Cardiac muscle cell (in vitro differentiated cells and primary cell): ENCODE measurements around the gene NINJ2. TPM values are rescaled to one million over a fixed set of nuclear protein-coding genes. Genes with fewer than 3 reads are reported as not detected.

Experiments used
- DNase-seq, 2 donors: peaks; one replicate each; pipeline versions ENCODE4 v3.0.0 to v3.0.0-alpha.2; 2010 to 2017; ENCODE audit warnings: low read depth in 1 of 2, low spot score in 1 of 2
- H3K27ac ChIP-seq: fragments of 200-600 bp; sonication (generic); 2 replicates; pipeline ENCODE4 v1.5.1; 2016
- H3K27me3 ChIP-seq: fragments of 200-600 bp; sonication (generic); 2 replicates; pipeline ENCODE4 v1.6.0; 2016; ENCODE audit warnings: control low read depth
- H3K36me3 ChIP-seq: fragments of 200-600 bp; sonication (generic); 2 replicates; pipeline ENCODE4 v1.5.1; 2016; ENCODE audit warnings: control low read depth
- H3K4me1 ChIP-seq: fragments of 200-600 bp; sonication (generic); 2 replicates; pipeline ENCODE4 v1.8.1; 2017; ENCODE audit warnings: low read depth, mild to moderate bottlenecking, mixed run types
- H3K4me3 ChIP-seq: fragments of 200-600 bp; sonication (generic); 2 replicates; pipeline ENCODE4 v1.5.1; 2016; ENCODE audit warnings: mild to moderate bottlenecking
- H3K9me3 ChIP-seq: fragments of 200-600 bp; sonication (generic); 2 replicates; pipeline ENCODE4 v1.5.1; 2017; ENCODE audit warnings: low read depth, mild to moderate bottlenecking, control low read depth
- polyA plus RNA-seq: library from polyadenylated mRNA; unstranded; fragments of >200 nt; fragmentation: Nextera tagmentation; extraction: Ambion mirVana; gene quantifications from 2 replicates; pipeline ENCODE4 v1.2.1, GENCODE V29; 2016
- total RNA-seq: library from RNA; depleted of rRNA; stranded (reverse); fragments of >200 nt; gene quantifications from 2 replicates; pipeline ENCODE4 v1.2.3, GENCODE V29; 2016
- TF ChIP-seq, protein P1 (sequence below): IDR thresholded peaks from 2 replicates; pipeline ENCODE4 v1.5.1; 2012; ENCODE audit warnings: low read depth, mild to moderate bottlenecking, low read length

The NINJ2 gene
- total and polyA plus RNA-seq, 2 experiments from 2014 or later = 2.3 TPM; not detected in 1

DNA sequence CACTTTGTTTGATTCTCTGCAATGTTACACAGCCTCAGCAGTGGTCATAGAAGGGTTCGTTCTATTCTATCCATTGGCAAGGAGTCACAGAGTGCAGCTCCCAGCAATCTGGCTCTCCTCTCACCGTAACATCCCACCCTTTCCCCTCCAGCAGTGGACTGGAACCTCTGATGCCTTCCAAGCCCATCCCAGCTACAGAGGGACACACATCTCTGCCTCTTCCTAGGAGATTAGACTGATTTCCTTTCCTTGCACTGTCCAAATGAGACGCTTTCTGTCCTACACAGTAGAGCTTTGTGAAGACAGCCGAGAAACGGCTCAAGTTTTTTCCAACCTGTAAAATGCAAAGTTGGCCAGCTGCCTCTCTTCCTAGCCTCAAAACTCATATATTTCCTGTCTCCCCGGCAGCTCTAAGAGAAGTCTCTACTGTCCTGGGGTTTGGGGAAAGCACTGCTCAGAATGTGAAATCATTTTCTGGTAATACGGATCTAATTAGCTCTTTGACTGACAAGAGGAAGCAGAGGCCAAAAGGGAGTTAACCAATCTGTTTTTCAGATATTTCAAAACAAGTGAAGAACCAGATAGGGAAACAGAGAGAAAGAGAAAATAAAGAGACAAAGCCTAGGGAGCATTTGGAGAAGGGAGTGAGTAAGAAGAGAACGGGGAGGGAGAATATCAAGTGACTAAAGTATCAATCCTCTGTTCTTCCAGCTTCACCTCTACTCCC lies 516 bp downstream of the NINJ2 start:
- H3K27me3 ChIP-seq = no peaks in the 10 kb centered on the region
- H3K36me3 ChIP-seq = no peaks in the 10 kb centered on the region
- TF ChIP-seq, protein P1, sequence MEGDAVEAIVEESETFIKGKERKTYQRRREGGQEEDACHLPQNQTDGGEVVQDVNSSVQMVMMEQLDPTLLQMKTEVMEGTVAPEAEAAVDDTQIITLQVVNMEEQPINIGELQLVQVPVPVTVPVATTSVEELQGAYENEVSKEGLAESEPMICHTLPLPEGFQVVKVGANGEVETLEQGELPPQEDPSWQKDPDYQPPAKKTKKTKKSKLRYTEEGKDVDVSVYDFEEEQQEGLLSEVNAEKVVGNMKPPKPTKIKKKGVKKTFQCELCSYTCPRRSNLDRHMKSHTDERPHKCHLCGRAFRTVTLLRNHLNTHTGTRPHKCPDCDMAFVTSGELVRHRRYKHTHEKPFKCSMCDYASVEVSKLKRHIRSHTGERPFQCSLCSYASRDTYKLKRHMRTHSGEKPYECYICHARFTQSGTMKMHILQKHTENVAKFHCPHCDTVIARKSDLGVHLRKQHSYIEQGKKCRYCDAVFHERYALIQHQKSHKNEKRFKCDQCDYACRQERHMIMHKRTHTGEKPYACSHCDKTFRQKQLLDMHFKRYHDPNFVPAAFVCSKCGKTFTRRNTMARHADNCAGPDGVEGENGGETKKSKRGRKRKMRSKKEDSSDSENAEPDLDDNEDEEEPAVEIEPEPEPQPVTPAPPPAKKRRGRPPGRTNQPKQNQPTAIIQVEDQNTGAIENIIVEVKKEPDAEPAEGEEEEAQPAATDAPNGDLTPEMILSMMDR = no peak
- DNase-seq = peak in 1 of 2 donors; percentile 61
- H3K4me1 ChIP-seq = peaks cover 3% of the 10 kb centered on the region
- no peak overlapping the region for H3K27ac ChIP-seq
- H3K4me3 ChIP-seq = no peak overlapping the region
- H3K9me3 ChIP-seq = no peaks in the 10 kb centered on the region

DNA sequence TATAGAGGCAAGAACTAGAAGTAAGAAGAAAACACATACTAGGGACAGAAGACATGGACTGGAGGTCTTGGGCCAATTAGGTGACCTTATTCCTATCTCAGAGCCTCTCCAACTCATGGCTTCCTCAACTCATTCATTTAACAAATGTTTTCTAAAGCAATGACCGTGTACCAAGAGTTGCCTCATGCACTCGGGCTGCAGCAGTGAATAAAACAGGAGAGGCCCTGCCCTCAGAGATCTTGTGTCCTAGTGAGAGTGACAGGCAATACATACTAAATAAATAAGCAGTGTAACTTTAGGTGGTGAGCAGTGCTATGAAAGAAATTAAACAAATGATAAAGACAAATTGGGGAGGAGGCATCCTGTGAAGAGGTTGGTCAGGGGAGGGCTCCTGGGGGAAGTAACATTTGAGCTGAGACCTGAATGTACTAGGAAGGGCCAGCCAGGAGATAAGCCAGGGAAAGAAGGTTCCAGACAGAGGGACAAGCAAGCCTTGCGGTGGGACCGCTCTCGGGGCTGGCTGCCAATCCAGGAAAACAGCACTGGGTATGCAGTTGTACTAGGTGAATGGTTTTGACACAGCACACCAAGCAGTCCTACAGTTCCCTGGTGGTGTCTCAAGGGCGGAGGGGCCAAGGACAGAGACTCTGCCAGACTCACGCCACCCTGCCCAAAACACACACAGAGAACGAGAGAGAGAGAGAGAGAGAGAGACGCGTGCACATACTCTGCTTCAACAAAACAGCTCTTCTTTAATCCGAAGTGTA lies 1.3 kb downstream of the NINJ2 start:
- Histone ChIP-seq H3K36me3 (no peaks in the 10 kb centered on the region), H3K9me3 (no peaks in the 10 kb centered on the region), H3K4me1 (peaks cover 3% of the 10 kb centered on the region), H3K27me3 (no peaks in the 10 kb centered on the region), H3K27ac (no peak overlapping the region), H3K4me3 (no peak overlapping the region)
- TF ChIP-seq, protein P1 = no peak
- no peak for DNase-seq

DNA sequence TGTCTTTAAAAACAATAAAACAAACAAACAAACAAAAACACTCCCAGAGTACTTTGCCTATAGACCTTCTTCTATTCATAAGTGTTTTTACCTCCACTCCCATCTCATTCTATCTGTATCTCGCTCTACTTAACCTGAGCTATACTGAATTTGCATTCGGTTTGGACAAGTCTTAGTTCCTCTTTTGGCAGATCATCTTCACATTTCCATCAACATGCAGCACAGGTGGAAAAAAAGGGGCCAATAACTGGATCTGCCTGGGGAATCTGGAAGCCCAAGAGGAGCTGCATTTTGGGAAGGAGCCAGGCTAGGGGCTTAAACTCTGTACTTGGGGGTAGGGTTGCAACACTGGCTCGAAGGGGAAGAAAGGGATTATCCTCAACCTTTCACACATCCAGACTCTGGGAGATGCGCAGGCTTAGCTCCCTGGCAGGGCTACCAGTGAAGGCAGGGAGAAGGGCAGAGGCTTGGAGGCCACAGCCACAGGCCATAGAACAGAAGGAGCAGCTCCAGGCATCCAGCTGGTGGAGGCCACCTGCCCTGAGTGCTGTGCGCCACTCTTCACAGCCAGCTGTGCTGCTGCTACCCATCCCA lies 4.1 kb downstream of the NINJ2 start:
- Histone ChIP-seq H3K4me1 (peaks cover 3% of the 10 kb centered on the region), H3K27me3 (no peaks in the 10 kb centered on the region), H3K4me3 (no peak overlapping the region), H3K36me3 (no peaks in the 10 kb centered on the region), H3K27ac (no peak overlapping the region), H3K9me3 (no peaks in the 10 kb centered on the region)
- TF ChIP-seq, protein P1 = no peak
- DNase-seq = no peak

DNA sequence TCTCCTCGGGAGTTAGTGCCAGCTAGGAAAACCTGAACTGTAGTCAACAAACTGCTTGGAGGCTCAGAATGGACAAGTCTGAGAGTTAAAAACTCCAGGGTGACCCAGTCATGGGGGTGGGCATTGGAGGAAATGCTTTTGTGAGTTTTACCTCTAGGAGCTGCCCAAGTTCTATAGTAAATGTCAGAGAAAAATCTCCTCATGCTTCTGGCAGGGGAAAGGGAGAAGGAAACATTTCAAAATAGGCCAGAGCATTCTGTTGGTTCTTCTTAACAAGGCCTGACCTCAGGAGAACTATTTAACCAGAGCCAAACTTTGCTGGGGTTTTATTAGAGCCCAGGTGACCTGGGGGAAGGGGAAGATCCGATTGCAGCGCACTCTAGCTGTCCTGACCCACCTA lies 12.3 kb downstream of the NINJ2 start:
- Histone ChIP-seq H3K27ac (no peak overlapping the region), H3K4me3 (no peak overlapping the region), H3K27me3 (no peaks in the 10 kb centered on the region), H3K36me3 (no peaks in the 10 kb centered on the region), H3K4me1 (peaks cover 5% of the 10 kb centered on the region), H3K9me3 (no peaks in the 10 kb centered on the region)
- TF ChIP-seq, protein P1 = peak; percentile 18
- peak in 1 of 2 donors; percentile 38 for DNase-seq

- no peaks in the 10 kb centered on the region for H3K27me3 ChIP-seq
- H3K36me3 ChIP-seq = no peaks in the 10 kb centered on the region
- no peak overlapping the region for H3K27ac ChIP-seq
- H3K9me3 ChIP-seq = no peaks in the 10 kb centered on the region
- H3K4me1 ChIP-seq = peaks cover 13% of the 10 kb centered on the region
- DNase-seq = no peak
- TF ChIP-seq, protein P1 = no peak
- H3K4me3 ChIP-seq = no peak overlapping the region
These were observed 15.7 kb downstream of the NINJ2 start for GRCh38 chr12:647385-648085.
